HG03159 (cell line): ENCODE measurements around the gene DIRAS2.

Experiments used
- ATAC-seq: cut with Tn5 transposase; IDR thresholded peaks from one replicate; pipeline ENCODE4 v1.9.1; 2021; ENCODE audit warnings: mild to moderate bottlenecking, moderate library complexity; ENCODE audit not compliant: unreplicated experiment

The DIRAS2 gene

DNA sequence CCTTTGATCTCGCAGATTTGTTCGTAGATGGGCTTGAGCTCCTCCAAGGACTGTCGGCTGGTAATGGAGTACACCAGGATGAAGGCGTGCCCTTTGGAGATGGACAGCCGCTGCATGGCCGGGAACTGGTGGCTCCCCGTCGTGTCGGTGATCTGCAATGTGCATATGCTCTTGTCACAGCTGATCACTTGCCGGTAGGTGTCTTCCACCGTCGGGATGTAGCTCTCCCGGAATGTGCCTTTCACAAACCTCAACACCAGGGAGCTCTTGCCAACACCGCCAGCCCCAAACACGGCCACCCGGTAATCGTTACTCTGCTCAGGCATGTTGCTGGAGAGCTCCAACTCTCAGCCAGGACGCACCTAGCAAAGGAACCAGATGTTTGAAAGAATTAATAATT, 29.1 kb downstream of the DIRAS2 start:
- no peak for ATAC-seq

DNA sequence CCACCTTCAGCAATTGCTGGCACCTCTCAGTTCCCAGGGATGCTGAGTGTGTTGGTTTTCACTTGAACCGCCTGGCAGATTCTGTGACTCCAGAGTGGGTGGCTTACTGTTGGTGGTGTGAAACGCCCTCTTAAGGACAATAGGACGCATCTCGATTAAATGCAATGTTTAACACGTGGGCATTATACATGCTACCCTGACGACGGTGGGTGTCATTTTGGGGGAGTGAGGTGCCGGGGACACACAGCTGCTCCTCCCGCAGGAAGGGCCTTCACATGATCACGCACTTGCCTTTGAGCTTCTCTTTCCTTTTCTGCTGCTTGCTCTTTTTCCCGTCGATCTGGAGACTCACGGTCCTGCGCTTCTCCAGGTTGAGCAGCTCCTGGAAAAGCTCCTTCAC, 29.7 kb downstream of the DIRAS2 start:
- no peak for ATAC-seq

- no peak for ATAC-seq
These were observed 31.1 kb downstream of the DIRAS2 start for GRCh38 chr9:90611568-90611967.

GRCh38 chr9:90611121-90611520, 31.5 kb downstream of the DIRAS2 start:
- no peak for ATAC-seq

DNA sequence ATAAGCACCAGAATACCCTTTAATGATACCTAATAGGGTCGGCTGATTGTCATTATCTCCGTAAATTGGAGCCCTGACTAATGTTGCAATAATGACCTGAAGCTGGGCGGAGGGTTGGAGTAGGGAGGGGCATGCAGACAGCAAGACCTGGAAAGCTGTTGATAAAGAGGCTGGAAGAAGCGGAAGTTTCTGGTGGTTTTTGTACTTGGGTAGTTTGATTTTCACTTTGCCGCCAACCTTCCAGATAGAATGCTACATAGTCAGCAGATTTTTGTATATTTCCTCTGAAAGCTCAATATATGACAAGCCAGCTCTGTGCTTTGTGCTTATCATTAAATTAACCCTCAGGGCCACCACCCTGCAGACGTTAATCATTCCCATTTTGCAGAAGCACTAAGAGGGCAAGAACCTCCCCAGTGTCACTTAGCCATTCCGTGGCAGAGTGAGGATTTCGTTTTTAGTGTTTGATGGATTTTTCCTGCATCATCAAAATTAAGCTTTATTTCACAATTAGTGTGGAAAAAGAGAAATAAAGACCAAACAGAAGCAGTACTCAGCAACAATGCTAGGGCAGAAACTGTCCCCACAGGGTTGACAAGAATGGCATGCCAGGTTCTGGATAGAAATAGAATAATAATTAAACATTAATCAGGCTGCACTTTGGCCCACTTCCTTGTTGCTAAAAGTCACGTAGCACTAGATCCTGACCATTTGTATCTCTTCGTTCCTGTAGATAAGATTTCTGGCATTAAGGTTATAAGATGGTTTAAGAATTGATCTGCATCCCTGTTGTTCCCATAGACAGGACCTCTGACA, 34.7 kb downstream of the DIRAS2 start:
- ATAC-seq, result no peak

- ATAC-seq, result no peak
These were observed 42.6 kb downstream of the DIRAS2 start for GRCh38 chr9:90600029-90600428.

GRCh38 chr9:90598191-90598590, 44.4 kb downstream of the DIRAS2 start:
- no peak for ATAC-seq

- no peak for ATAC-seq
These were observed 49.0 kb downstream of the DIRAS2 start for GRCh38 chr9:90593646-90594045.

DNA sequence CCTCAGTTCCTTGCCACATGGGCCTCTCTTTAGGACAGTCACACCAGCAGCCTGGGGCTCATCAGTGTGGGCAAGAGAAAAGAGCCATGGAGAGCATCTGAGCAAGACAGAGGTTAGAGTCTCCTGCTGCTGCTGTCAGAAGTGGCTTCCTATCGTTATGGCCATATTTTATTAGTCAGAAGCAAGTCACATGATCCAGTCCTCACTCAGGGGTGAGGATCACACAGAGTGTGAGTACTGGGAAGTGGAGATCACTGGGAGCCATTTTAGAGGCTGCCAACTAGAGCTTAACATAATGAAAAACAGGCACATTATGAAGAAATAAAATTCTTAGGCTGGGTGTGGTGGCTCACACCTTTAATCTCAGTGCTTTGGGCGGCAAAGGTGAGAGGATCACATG, 62.0 kb downstream of the DIRAS2 start:
- no peak for ATAC-seq

- ATAC-seq, result no peak
These were observed 63.4 kb downstream of the DIRAS2 start for GRCh38 chr9:90579181-90579580.

GRCh38 chr9:90578126-90578815, 64.4 kb downstream of the DIRAS2 start:
- ATAC-seq, result no peak

GRCh38 chr9:90569511-90569910, 73.1 kb downstream of the DIRAS2 start:
- ATAC-seq, result no peak

- no peak for ATAC-seq
These were observed 74.0 kb downstream of the DIRAS2 start for GRCh38 chr9:90568667-90569066.

DNA sequence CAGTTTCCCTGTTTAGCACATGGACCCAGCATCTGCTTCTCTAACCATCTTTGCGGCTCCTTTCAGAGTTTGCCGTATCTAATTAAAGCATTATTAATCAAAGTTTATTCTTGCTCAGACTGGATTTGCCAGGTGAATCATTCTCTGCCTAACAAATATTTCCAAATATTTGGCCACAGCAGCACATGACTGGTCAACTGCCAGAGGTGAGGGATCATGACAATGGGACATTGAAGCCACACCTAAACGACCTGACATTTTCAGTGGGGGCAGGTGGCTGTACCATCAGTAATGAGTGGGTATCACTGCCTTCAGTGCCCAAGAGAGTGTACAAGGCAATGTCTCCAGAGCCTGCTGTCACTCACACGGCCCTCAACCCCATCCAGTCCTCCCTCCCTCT, 80.4 kb downstream of the DIRAS2 start:
- ATAC-seq, result no peak
